ENCODE data around the gene GLB1L.

GLB1L gene

GRCh38 chr2:219282943-219283581 lies 37.8 kb upstream of the GLB1L start:
- no peak overlapping the region for H3K4me3 ChIP-seq (ENCODE audit: low read length)
- no peak for DNase-seq (ENCODE audit: low read depth, low spot score)

- DNase-seq (ENCODE audit: low read depth, low spot score), result no peak
- H3K4me3 ChIP-seq (ENCODE audit: low read length), result no peak overlapping the region
These were observed 37.1 kb upstream of the GLB1L start for GRCh38 chr2:219282375-219282774.

- H3K4me3 ChIP-seq (ENCODE audit: low read length), result no peak overlapping the region
- no peak for DNase-seq (ENCODE audit: low read depth, low spot score)
These were observed 36.3 kb upstream of the GLB1L start for GRCh38 chr2:219281588-219281987.

GRCh38 chr2:219280651-219281050 lies 35.4 kb upstream of the GLB1L start:
- no peak overlapping the region for H3K4me3 ChIP-seq (ENCODE audit: low read length)
- no peak for DNase-seq (ENCODE audit: low read depth, low spot score)

GRCh38 chr2:219279916-219280516 lies 34.8 kb upstream of the GLB1L start:
- no peak for DNase-seq (ENCODE audit: low read depth, low spot score)
- peak overlapping the region; percentile 71 for H3K4me3 ChIP-seq (ENCODE audit: low read length)

- DNase-seq (ENCODE audit: low read depth, low spot score), result peak; percentile 93
- peak within 1 kb of the TSS; percentile 71 for H3K4me3 ChIP-seq (ENCODE audit: low read length)
These were observed 34.1 kb upstream of the GLB1L start, which contains the start of gene DNAJB2 for GRCh38 chr2:219279151-219279915. DNAJB2 (plus strand) TSS chr2:219279366; CDS start chr2:219279834, 468 bp downstream.

- no peak for DNase-seq (ENCODE audit: low read depth, low spot score)
- H3K4me3 ChIP-seq (ENCODE audit: low read length), result peak overlapping the region; percentile 71
These were observed 33.5 kb upstream of the GLB1L start for GRCh38 chr2:219278655-219279150.

- peak; percentile 28 for DNase-seq (ENCODE audit: low read depth, low spot score)
- H3K4me3 ChIP-seq (ENCODE audit: low read length), result peak overlapping the region; percentile 31; the same call in 1 of the 2 replicates
These were observed 32.7 kb upstream of the GLB1L start for GRCh38 chr2:219277703-219278654.

GRCh38 chr2:219274361-219274921 lies 29.2 kb upstream of the GLB1L start:
- no peak for DNase-seq (ENCODE audit: low read depth, low spot score)
- no peak overlapping the region for H3K4me3 ChIP-seq (ENCODE audit: low read length)

GRCh38 chr2:219273937-219274336 lies 28.7 kb upstream of the GLB1L start:
- H3K4me3 ChIP-seq (ENCODE audit: low read length), result no peak overlapping the region
- DNase-seq (ENCODE audit: low read depth, low spot score), result no peak

GRCh38 chr2:219272995-219273394 lies 27.8 kb upstream of the GLB1L start:
- no peak for DNase-seq (ENCODE audit: low read depth, low spot score)

GRCh38 chr2:219272356-219272755 lies 27.1 kb upstream of the GLB1L start:
- H3K4me3 ChIP-seq (ENCODE audit: low read length), result no peak overlapping the region
- DNase-seq (ENCODE audit: low read depth, low spot score), result no peak

More at GRCh38 chr2:219272995-219273394, 27.8 kb upstream of the GLB1L start:
- H3K4me3 ChIP-seq (ENCODE audit: low read length), result no peak overlapping the region

GRCh38 chr2:219271021-219271420 lies 25.8 kb upstream of the GLB1L start:
- no peak overlapping the region for H3K4me3 ChIP-seq (ENCODE audit: low read length)
- no peak for DNase-seq (ENCODE audit: low read depth, low spot score)

- no peak for DNase-seq (ENCODE audit: low read depth, low spot score)
- H3K4me3 ChIP-seq (ENCODE audit: low read length), result no peak overlapping the region
These were observed 24.8 kb upstream of the GLB1L start for GRCh38 chr2:219270055-219270372.

- H3K4me3 ChIP-seq (ENCODE audit: low read length), result no peak overlapping the region
- no peak for DNase-seq (ENCODE audit: low read depth, low spot score)
These were observed 24.3 kb upstream of the GLB1L start for GRCh38 chr2:219269362-219270054.

- DNase-seq (ENCODE audit: low read depth, low spot score), result no peak
These were observed 23.1 kb upstream of the GLB1L start for GRCh38 chr2:219268294-219268693.

GRCh38 chr2:219266886-219267285 lies 21.6 kb upstream of the GLB1L start:
- no peak for DNase-seq (ENCODE audit: low read depth, low spot score)
- H3K4me3 ChIP-seq (ENCODE audit: low read length), result no peak overlapping the region

More at GRCh38 chr2:219268294-219268693, 23.1 kb upstream of the GLB1L start:
- no peak overlapping the region for H3K4me3 ChIP-seq (ENCODE audit: low read length)

- H3K4me3 ChIP-seq (ENCODE audit: low read length), result no peak overlapping the region
- DNase-seq (ENCODE audit: low read depth, low spot score), result no peak
These were observed 21.0 kb upstream of the GLB1L start for GRCh38 chr2:219266232-219266631.
